HG03432 (cell line): ENCODE results near the gene GPR153.

Experiments
- ATAC-seq: cut with Tn5 transposase; IDR thresholded peaks from one replicate; pipeline ENCODE4 v1.9.1; 2021; ENCODE audit warnings: mild to moderate bottlenecking, moderate library complexity; ENCODE audit not compliant: unreplicated experiment

The GPR153 gene

GRCh38 chr1:6207075-6207885 lies 53.6 kb downstream of the GPR153 start:
- no peak for ATAC-seq

- ATAC-seq: no peak
Measured at GRCh38 chr1:6206520-6206855, 54.4 kb downstream of the GPR153 start.

- peak; percentile 64 for ATAC-seq
Measured at GRCh38 chr1:6205849-6206519, 54.9 kb downstream of the GPR153 start, which contains the start of gene RNF207. TSS of gene RNF207 (plus strand) at chr1:6206119. CDS start at chr1:6206536, 417 bp downstream.

GRCh38 chr1:6202256-6202655 lies 58.6 kb downstream of the GPR153 start:
- ATAC-seq: no peak

GRCh38 chr1:6200188-6200809 lies 60.6 kb downstream of the GPR153 start:
- ATAC-seq: no peak

GRCh38 chr1:6199298-6200187 lies 61.4 kb downstream of the GPR153 start, which contains the start of gene RPL22:
TSS of gene RPL22 (minus strand) at chr1:6199595. CDS start at chr1:6199573, 22 bp downstream.
- peak; percentile 96 for ATAC-seq

- peak; percentile 27 for ATAC-seq
Measured at GRCh38 chr1:6198646-6199297, 62.1 kb downstream of the GPR153 start.

GRCh38 chr1:6197746-6198427 lies 63.0 kb downstream of the GPR153 start:
- ATAC-seq: no peak
